GM18873 (cell line): ENCODE data around the gene HNRNPL.
A peak's percentile ranks its signal among the peaks of the same experiment; 100 is the strongest.
"Not testable (repeated sequence)": the region's sequence is repeated elsewhere in the genome, so short reads cannot be mapped to it uniquely, and the experiment has no call there.

ENCODE experiments used
- ATAC-seq: cut with Tn5 transposase; IDR thresholded peaks from one replicate; pipeline ENCODE4 v1.9.1; 2021; ENCODE audit warnings: mild to moderate bottlenecking, moderate library complexity, moderate number of reproducible peaks; ENCODE audit not compliant: unreplicated experiment, low FRiP score

The HNRNPL gene

DNA sequence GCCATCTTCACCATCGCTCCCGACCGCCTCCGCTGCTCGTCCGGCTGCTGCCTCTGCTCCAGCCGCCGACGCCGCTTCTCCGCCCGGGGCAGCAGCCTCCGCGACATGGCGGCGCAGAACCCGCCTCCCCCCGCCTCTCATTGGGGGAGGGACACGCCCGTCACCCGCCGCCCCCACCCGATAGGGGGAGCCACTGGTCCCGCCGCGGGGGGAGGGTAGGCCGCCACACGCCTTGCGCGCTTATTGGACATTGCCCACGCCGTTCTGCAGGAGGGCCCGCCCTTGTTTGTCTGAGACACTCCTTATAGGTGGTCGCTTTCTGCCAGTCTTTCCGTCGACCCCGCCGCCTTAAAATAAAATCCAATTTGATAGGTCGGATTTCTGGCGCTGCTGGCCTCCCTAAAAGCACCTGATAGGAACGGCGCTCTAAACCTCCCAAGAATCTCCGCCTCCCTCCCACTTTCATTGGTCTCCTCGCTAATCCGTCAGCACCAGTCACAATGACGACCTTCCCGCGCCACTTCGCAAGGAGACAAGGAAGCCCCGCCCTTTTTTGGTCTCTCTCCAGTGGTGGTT, at the start of gene HNRNPL:
HNRNPL (minus strand) TSS at position 127 of the 576 bp plus-strand sequence; CDS start at position 107, 20 bp downstream.
- ATAC-seq = peak; percentile 46

GRCh38 chr19:38898788-38899446, 49.1 kb upstream of the HNRNPL start:
- no peak for ATAC-seq

GRCh38 chr19:38894968-38895367, 45.2 kb upstream of the HNRNPL start:
- ATAC-seq = no peak

- no peak for ATAC-seq
These were observed 43.6 kb upstream of the HNRNPL start for GRCh38 chr19:38893341-38893771.

DNA sequence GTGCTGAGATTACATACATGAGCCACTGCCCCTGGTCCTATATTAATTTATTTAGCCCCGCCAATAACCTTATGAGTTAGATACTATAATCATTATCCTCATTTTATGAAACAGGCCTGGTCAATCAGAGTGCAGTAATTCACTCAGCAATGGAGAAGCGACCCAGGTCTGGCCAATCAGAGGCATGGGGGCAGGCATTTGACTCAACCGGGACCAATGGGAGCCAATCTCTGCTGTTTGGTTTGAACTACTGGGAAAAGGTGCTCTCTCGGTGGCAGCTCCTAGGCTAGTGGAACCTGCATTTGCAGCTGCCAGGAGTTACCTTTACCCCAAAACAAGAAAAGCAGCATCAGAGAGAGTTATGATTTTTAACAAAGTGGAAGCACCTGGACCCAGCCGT, 43.1 kb upstream of the HNRNPL start:
- ATAC-seq = no peak

DNA sequence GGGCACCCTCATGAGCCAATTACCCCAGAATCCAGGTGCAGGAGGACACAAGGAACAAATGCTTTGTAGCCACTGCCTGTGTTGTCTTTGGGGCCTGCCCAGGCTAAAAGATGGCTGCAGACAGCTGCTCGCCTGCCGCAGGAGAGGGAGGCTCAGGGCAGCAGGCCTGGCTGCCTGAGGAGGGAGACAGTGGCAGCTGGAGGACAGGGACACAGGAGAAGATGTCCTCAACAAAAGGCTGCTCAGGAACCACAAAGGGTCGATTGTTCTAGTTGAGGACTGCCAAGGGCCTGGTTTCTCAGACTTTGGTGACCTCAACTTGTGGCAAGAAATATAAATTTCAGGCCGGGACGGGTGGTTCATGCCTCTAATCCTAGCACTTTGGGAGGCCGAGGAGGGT, 42.0 kb upstream of the HNRNPL start:
- no peak for ATAC-seq

GRCh38 chr19:38890686-38891085, 40.9 kb upstream of the HNRNPL start:
- ATAC-seq = no peak

DNA sequence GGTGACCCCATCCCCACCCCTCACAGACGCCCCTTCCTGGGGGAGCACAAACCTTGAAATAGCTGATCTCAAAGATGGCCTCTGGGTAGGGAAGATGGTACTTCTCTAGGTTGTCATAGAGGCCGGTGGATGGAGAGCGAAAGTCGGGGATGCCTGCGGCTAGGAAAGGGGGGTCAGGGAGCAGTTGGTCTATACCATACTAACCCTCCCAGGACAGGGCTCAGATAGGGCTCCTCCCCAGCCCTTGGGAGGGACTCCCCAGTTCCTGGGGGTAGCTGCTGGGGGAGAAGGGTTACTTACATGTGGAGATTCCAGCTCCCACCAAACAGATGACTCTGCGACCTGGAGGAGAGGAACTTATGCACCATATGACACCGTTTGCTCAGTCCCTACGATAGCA, 40.0 kb upstream of the HNRNPL start:
- ATAC-seq = no peak

DNA sequence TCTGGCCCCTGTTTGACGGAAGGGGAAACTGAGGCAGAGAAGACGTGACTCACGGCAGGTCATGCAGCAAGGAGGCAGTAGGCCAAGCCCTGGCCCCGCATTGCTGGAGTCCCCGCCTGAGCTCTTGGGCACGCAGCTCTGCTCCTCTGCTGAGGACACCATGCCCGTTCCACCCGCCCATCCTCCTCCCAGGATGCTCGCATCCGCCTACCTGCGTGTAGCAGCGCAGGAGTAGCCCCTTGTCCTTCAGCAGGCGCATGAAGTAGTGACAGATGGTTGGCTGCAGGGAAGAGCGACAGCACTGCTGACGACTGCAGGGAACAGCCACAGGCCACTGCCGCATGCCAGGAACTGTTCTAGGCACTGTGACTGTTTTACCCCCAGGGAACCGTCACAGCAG, 39.1 kb upstream of the HNRNPL start:
- no peak for ATAC-seq

- ATAC-seq = not testable (repeated sequence)
These were observed 34.9 kb upstream of the HNRNPL start for GRCh38 chr19:38884691-38885090.

DNA sequence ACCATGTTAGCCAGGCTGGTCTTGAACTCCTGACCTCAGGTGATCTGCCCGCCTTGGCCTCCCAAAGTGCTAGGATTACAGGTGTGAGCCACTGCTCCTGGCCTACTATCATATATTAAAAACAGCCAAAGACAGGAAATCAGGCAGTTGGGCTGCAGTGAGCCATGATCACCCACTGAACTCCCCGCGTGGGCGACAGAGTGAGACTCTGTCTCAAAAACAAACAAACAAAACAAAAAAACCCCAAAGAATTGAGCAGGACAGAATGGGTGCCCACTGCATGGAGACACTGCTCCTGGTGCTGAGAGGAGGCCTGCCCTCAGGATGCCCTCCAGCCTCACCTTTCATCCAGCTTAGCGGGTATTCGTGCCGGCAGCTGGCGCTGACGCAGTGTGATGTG, 33.5 kb upstream of the HNRNPL start:
- ATAC-seq = no peak

- no peak for ATAC-seq
These were observed 31.3 kb upstream of the HNRNPL start for GRCh38 chr19:38880882-38881609.

DNA sequence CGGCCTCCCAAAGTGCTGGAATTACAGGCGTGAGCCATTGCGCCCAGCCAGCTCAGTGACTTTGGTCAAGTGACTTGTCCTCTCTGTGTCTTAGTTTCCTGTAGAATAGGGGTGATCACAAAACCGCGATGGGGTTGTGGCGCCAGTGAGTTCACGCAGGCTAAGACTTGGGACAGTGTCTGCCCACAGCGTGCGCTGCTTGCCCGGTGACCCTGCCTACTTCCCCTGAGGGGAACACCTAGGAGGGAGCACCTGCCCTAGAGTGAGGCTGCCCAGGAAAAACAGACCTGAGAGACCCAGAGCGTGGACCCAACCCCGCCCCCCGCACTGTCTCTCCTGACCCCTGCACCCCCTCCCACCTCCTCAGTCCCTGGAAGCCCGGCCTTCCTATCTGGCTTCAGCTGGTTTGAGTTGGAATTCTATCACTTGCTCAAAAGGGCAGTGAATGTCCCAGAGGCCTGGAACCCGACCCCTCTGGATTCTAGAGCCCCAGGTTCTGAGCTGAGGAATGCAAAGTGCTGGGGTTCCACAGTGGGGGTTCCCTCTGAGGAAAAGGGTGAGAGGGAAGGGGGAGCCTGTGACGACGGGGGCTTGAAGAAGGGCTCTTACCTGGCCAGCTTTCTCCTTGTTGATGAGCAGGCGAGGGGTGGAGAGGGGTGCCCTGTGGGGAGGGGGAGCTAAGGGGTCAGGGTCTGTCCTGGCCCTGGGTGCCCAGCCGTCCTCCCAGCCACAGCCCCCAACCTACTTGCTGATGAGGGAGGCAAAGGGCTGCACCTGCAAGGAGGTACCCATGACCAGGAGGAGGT, 30.5 kb upstream of the HNRNPL start:
- ATAC-seq = no peak

GRCh38 chr19:38879400-38879751, 29.6 kb upstream of the HNRNPL start:
- ATAC-seq = no peak

DNA sequence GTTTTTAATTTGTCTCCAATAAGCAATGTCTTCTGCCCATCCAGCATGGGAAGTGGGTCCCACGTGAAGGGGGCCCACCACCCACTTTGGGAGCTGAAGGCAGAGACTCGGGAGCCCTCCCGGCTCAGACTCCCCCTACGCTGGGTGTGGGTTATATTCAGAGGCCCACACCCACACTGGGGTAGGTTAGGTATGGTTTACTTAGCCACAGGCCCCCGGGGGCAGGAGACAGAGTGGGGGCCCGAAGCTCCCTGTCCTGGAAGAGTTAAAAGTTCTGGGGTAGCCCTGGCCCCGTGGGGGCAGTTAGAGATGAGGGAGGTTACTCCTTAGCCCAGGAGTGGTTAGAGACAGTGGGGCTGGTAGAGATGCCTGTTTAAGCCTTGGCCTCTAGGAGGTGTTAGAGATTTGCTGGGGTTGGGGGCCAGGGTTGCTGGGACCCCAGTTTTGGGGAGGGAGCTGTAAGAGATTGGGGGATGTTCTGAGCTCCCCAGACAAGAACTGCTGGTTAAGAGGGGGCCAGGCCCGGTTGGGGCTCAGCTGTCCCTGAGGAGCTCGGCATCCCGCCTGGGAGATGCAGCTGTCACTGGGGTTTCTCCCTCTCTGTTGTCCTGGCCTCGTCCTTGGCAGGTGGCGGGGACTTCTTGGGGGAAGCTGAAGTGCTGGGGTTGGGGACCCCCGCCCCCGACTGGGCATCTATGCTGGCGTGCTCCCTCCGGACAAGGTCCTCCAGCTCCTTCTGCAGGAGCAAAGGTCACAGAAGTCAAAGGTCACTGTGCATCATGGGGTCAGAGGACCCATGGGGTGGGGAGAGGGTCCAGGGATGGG, 29.0 kb upstream of the HNRNPL start:
- ATAC-seq = no peak

DNA sequence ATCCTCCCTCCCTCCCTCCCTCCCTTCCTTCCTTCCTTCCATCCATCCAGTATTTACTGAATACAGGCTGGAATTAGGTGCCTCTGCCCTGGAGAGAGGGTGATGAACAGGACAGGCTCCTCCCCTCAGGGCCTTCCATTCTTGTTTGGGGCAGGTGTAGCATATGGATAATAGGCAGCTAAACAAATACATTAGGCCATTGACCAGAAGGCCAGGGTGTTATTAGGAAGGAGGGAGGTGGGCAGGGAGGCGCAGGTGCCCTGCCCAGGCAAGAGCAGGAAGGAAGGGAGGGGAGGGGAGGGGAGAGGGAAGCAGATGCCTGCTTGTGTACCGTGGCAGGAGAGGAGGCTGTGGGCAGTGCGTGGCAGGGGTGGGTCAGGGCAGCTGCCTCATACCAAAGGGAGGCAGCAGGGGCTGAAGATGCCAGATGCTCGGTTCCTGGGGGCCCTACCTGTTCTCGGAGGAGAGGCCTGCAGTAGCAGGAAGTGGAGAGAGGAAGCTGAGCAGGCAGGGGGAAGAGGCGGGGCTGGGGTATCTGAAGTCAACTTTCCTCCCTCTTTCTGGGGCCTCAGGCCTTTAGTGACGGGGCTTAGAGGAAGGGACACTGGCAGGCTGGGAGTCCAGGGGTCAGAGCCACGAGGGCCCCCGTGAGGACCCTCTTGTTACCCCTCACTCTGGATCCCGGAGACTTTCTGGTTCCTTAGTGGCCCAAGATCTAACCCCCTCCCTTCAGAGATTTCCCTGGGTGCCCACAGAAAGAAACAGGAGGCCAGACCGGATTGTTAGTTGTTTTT, 28.2 kb upstream of the HNRNPL start, which contains the start of gene RINL:
RINL (minus strand) TSS at position 495 of the 794 bp plus-strand sequence. CDS start 1,533 bp downstream, outside the sequence.
- no peak for ATAC-seq

GRCh38 chr19:38875656-38876395, 26.0 kb upstream of the HNRNPL start:
- ATAC-seq = no peak

DNA sequence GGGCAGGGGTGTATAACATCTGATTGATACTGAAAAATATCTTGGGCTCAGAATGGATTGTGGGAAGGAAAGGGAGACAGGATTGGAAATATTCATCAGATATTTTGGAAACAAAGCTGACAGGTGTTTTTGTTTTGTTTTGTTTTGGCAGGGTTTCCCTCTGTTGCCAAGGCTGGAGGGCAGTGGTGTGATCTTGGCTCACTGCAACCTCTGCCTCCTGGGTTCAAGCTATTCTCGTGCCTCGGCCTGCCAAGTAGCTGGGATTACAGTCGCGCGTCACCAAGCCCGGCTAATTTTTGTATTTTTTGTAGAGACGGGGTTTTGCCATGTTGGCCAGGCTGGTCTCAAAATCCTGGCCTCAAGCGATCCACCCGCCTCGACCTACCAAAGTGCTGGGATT, 23.6 kb upstream of the HNRNPL start:
- not testable (repeated sequence) for ATAC-seq

DNA sequence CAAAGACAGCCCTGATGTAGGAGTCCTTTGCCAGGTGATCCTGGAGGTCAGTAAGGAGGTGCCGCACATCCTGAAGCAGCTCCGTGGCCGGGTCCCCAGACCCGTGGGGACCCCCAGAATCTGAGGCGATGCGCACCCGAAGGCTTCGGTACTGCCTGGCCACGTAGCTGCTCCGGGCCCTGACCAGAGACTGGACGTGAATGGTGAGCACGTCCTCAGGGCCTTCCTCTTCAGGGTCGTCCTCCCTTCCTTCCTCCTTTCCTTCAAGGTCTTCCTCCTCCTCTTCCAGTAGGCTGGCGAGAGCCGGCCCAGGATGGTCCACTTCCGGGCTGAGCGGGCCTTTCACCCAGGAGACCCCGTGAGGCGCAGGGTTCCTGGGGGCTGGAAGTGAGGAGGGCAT, 20.8 kb upstream of the HNRNPL start:
- ATAC-seq = no peak
